ENCODE data around the gene NLGN1.

GRCh38 chr3:173762501-173762900 is 365.0 kb downstream of the NLGN1 start:
- TF ChIP-seq CTCF (IDR thresholded peaks at IDR 0.05) (no peak), EP300 (IDR thresholded peaks at IDR 0.05) (no peak)
